ENCODE data around the gene XAGE2. TPM values are rescaled to one million over a fixed set of nuclear protein-coding genes. Genes with fewer than 3 reads are reported as not detected.
A peak's percentile ranks its signal among the peaks of the same experiment; 100 is the strongest.
"Not testable (repeated sequence)": the region's sequence is repeated elsewhere in the genome, so short reads cannot be mapped to it uniquely, and the experiment has no call there.

Gene XAGE2
- not detected for total RNA-seq

GRCh38 chrX:52368368-52369055 lies at the start of gene XAGE2:
Gene XAGE2, plus strand, starts transcription at chrX:52369021. Its CDS starts 994 bp downstream, at chrX:52370015.
- Mint-ChIP-seq H3K9me3 (no peaks in the 10 kb centered on the region), H3K27ac (no peak within 1 kb of the TSS), H3K36me3 (ENCODE audit: low read depth) (no peaks in the 10 kb centered on the region), H3K4me3 (no peak within 1 kb of the TSS), H3K27me3 (peaks cover 9% of the 10 kb centered on the region), H3K4me1 (no peaks in the 10 kb centered on the region)
- no peak for ATAC-seq (replicated peaks)

GRCh38 chrX:52337410-52337809 lies 31.4 kb upstream of the XAGE2 start:
- peaks cover 23% of the 10 kb centered on the region for H3K27me3 Mint-ChIP-seq
- no peak overlapping the region for H3K4me3 Mint-ChIP-seq
- no peak for ATAC-seq (replicated peaks)
- no peaks in the 10 kb centered on the region for H3K4me1 Mint-ChIP-seq
- no peaks in the 10 kb centered on the region for H3K36me3 Mint-ChIP-seq (ENCODE audit: low read depth)
- peaks cover 3% of the 10 kb centered on the region for H3K9me3 Mint-ChIP-seq
- no peak overlapping the region for H3K27ac Mint-ChIP-seq

- H3K4me3 Mint-ChIP-seq = no peak overlapping the region
- no peaks in the 10 kb centered on the region for H3K4me1 Mint-ChIP-seq
- no peaks in the 10 kb centered on the region for H3K9me3 Mint-ChIP-seq
- H3K36me3 Mint-ChIP-seq (ENCODE audit: low read depth) = no peaks in the 10 kb centered on the region
- peak; percentile 48 for ATAC-seq (replicated peaks)
- no peak overlapping the region for H3K27ac Mint-ChIP-seq
- H3K27me3 Mint-ChIP-seq = peaks cover 8% of the 10 kb centered on the region
Observed at GRCh38 chrX:52341493-52341892, 27.3 kb upstream of the XAGE2 start.

- H3K4me1 Mint-ChIP-seq; H3K9me3 Mint-ChIP-seq; H3K27ac Mint-ChIP-seq; H3K36me3 Mint-ChIP-seq (ENCODE audit: low read depth); ATAC-seq (replicated peaks); H3K4me3 Mint-ChIP-seq; H3K27me3 Mint-ChIP-seq: not testable (repeated sequence)
Observed at GRCh38 chrX:52343131-52343530, 25.7 kb upstream of the XAGE2 start.

GRCh38 chrX:52345402-52345801 lies 23.4 kb upstream of the XAGE2 start:
- H3K4me1 Mint-ChIP-seq; ATAC-seq (replicated peaks); H3K9me3 Mint-ChIP-seq; H3K27me3 Mint-ChIP-seq; H3K27ac Mint-ChIP-seq; H3K4me3 Mint-ChIP-seq; H3K36me3 Mint-ChIP-seq (ENCODE audit: low read depth): not testable (repeated sequence)

- Mint-ChIP-seq H3K4me3 (no peak overlapping the region), H3K9me3 (no peaks in the 10 kb centered on the region), H3K36me3 (ENCODE audit: low read depth) (no peaks in the 10 kb centered on the region), H3K27me3 (no peaks in the 10 kb centered on the region), H3K27ac (peak overlapping the region; percentile 25), H3K4me1 (no peaks in the 10 kb centered on the region)
- ATAC-seq (replicated peaks) = peak; percentile 99
Observed at GRCh38 chrX:52346174-52347165, 22.4 kb upstream of the XAGE2 start.

GRCh38 chrX:52349681-52350080 lies 19.1 kb upstream of the XAGE2 start:
- Mint-ChIP-seq H3K27ac (no peak overlapping the region), H3K4me3 (no peak overlapping the region), H3K27me3 (no peaks in the 10 kb centered on the region), H3K9me3 (no peaks in the 10 kb centered on the region), H3K4me1 (no peaks in the 10 kb centered on the region), H3K36me3 (ENCODE audit: low read depth) (no peaks in the 10 kb centered on the region)
- ATAC-seq (replicated peaks) = no peak

GRCh38 chrX:52352551-52352950 lies 16.3 kb upstream of the XAGE2 start:
- Mint-ChIP-seq H3K36me3 (ENCODE audit: low read depth) (no peaks in the 10 kb centered on the region), H3K4me1 (no peaks in the 10 kb centered on the region), H3K27ac (no peak overlapping the region), H3K27me3 (no peaks in the 10 kb centered on the region), H3K4me3 (no peak overlapping the region), H3K9me3 (no peaks in the 10 kb centered on the region)
- no peak for ATAC-seq (replicated peaks)

GRCh38 chrX:52353838-52354237 lies 15.0 kb upstream of the XAGE2 start:
- Mint-ChIP-seq H3K36me3 (ENCODE audit: low read depth) (no peaks in the 10 kb centered on the region), H3K9me3 (no peaks in the 10 kb centered on the region), H3K4me1 (no peaks in the 10 kb centered on the region), H3K27ac (no peak overlapping the region), H3K27me3 (peaks cover 4% of the 10 kb centered on the region), H3K4me3 (no peak overlapping the region)
- no peak for ATAC-seq (replicated peaks)

- H3K4me3 Mint-ChIP-seq = no peak overlapping the region
- H3K27ac Mint-ChIP-seq = no peak overlapping the region
- H3K9me3 Mint-ChIP-seq = no peaks in the 10 kb centered on the region
- no peaks in the 10 kb centered on the region for H3K36me3 Mint-ChIP-seq (ENCODE audit: low read depth)
- no peaks in the 10 kb centered on the region for H3K4me1 Mint-ChIP-seq
- ATAC-seq (replicated peaks) = no peak
- H3K27me3 Mint-ChIP-seq = peaks cover 4% of the 10 kb centered on the region
Observed at GRCh38 chrX:52355108-52355507, 13.7 kb upstream of the XAGE2 start.

- Mint-ChIP-seq H3K4me1 (no peaks in the 10 kb centered on the region), H3K36me3 (ENCODE audit: low read depth) (no peaks in the 10 kb centered on the region), H3K9me3 (no peaks in the 10 kb centered on the region), H3K27me3 (peaks cover 10% of the 10 kb centered on the region), H3K4me3 (no peak overlapping the region), H3K27ac (no peak overlapping the region)
- ATAC-seq (replicated peaks) = no peak
Observed at GRCh38 chrX:52359614-52360232, 9.1 kb upstream of the XAGE2 start.

- H3K4me1 Mint-ChIP-seq = no peaks in the 10 kb centered on the region
- no peaks in the 10 kb centered on the region for H3K36me3 Mint-ChIP-seq (ENCODE audit: low read depth)
- H3K4me3 Mint-ChIP-seq = no peak overlapping the region
- ATAC-seq (replicated peaks) = no peak
- H3K9me3 Mint-ChIP-seq = no peaks in the 10 kb centered on the region
- H3K27ac Mint-ChIP-seq = no peak overlapping the region
- peaks cover 11% of the 10 kb centered on the region for H3K27me3 Mint-ChIP-seq
Observed at GRCh38 chrX:52361941-52362340, 6.9 kb upstream of the XAGE2 start.

GRCh38 chrX:52363247-52363883 lies 5.5 kb upstream of the XAGE2 start:
- Mint-ChIP-seq H3K27ac (no peak overlapping the region), H3K4me1 (no peaks in the 10 kb centered on the region)
- ATAC-seq (replicated peaks) = no peak

GRCh38 chrX:52378870-52379269 lies 10.0 kb downstream of the XAGE2 start:
- no peak overlapping the region for H3K27ac Mint-ChIP-seq
- no peaks in the 10 kb centered on the region for H3K4me1 Mint-ChIP-seq
- no peak for ATAC-seq (replicated peaks)
- H3K36me3 Mint-ChIP-seq (ENCODE audit: low read depth) = no peaks in the 10 kb centered on the region
- peaks cover 12% of the 10 kb centered on the region for H3K27me3 Mint-ChIP-seq
- no peak overlapping the region for H3K4me3 Mint-ChIP-seq
- no peaks in the 10 kb centered on the region for H3K9me3 Mint-ChIP-seq

More at GRCh38 chrX:52363247-52363883, 5.5 kb upstream of the XAGE2 start:
- H3K36me3 Mint-ChIP-seq (ENCODE audit: low read depth) = no peaks in the 10 kb centered on the region
- no peak overlapping the region for H3K4me3 Mint-ChIP-seq
- H3K9me3 Mint-ChIP-seq = no peaks in the 10 kb centered on the region
- H3K27me3 Mint-ChIP-seq = peaks cover 18% of the 10 kb centered on the region
